Activated CD8-positive, alpha-beta T cell treated with anti-CD3 and anti-CD28 coated beads for 36 hours (primary cell): ENCODE data around the gene SLC12A3. TPM values are rescaled to one million over a fixed set of nuclear protein-coding genes. Genes with fewer than 3 reads are reported as not detected.

Experiments used
- ATAC-seq: fragments of 200-7000 bp; cut with Tn5 transposase; one replicate; pipeline ENCODE4 v1.10.0; 2021; ENCODE audit warnings: mild to moderate bottlenecking, moderate library complexity
- CTCF ChIA-PET: fragments of 350-600 bp; sonication (Branson Sonifier 250); formaldehyde crosslinking; loops from one replicate; lab custom pipeline; 2021; ENCODE audit warnings: antibody characterized with exemption; lab: Charles Lee
- POLR2A ChIA-PET: fragments of 350-600 bp; sonication (Branson Sonifier 250); formaldehyde crosslinking; loops from one replicate; lab custom pipeline; 2021; ENCODE audit warnings: antibody characterized with exemption; lab: Charles Lee
- DNase-seq: peaks from one replicate; pipeline ENCODE4 v3.0.0-alpha.2; 2020
- H3K27ac Mint-ChIP-seq: one replicate; pipeline ENCODE4 v1.8.0; 2021; ENCODE audit warnings: mild to moderate bottlenecking, mixed read lengths
- H3K27me3 Mint-ChIP-seq: one replicate; pipeline ENCODE4 v1.8.0; 2021; ENCODE audit warnings: mixed read lengths
- H3K36me3 Mint-ChIP-seq: one replicate; pipeline ENCODE4 v1.8.0; 2021; ENCODE audit warnings: low read depth, mixed read lengths
- H3K4me1 Mint-ChIP-seq: one replicate; pipeline ENCODE4 v1.8.0; 2021; ENCODE audit warnings: low read depth, mixed read lengths
- H3K4me3 Mint-ChIP-seq: one replicate; pipeline ENCODE4 v1.8.0; 2021; ENCODE audit warnings: mild to moderate bottlenecking, moderate library complexity, mixed read lengths
- H3K9me3 Mint-ChIP-seq: one replicate; pipeline ENCODE4 v1.8.0; 2021; ENCODE audit warnings: mixed read lengths
- intact Hi-C: fragments of 100-400 bp; cut with micrococcal nuclease; formaldehyde crosslinking; loops from one replicate; pipeline ENCODE4 v1.10.0; 2022
- total RNA-seq, 2 experiments: library from RNA; stranded (reverse); gene quantifications; one replicate each; pipeline ENCODE4 v1.2.3, GENCODE V29; 2021
- TF ChIP-seq, protein P1 (sequence below): fragments of 200-600 bp; IDR thresholded peaks from one replicate; pipeline ENCODE4 v1.8.0; 2022; ENCODE audit warnings: antibody characterized with exemption, mild to moderate bottlenecking

Gene SLC12A3
- total RNA-seq, 2 experiments from 2014 or later: not detected

DNA sequence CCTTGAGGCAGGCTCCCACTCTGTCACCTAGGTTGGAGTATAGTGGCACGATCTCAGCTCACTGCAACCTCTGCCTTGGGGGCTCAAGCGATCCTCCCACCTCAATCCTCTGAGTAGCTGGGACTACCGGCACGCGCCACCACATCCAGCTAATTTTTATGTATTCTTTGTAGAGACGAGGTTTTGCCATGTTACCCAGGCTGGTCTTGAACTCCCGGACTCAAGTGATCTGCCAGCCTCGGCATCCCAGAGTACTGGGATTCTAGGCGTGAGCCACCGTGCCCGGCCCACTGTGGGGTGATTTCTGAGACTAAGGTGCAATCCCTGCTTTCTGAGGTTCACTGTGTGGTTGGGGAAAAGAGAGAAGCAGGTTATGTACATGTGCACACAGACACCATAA, 12.0 kb upstream of the SLC12A3 start:
- Mint-ChIP-seq H3K4me3 (no peak overlapping the region), H3K27ac (no peak overlapping the region), H3K27me3 (no peaks in the 10 kb centered on the region), H3K4me1 (peaks cover 12% of the 10 kb centered on the region), H3K9me3 (no peaks in the 10 kb centered on the region), H3K36me3 (peaks cover 2% of the 10 kb centered on the region)
- no peak for DNase-seq
- ChIA-PET CTCF (interaction anchor here (1.2 to 10.8 kb wide), 3 partner anchors 14 to 20 kb away, joined by 3 to 77 read pairs (median 9); partner anchors contain the start of gene SLC12A3), POLR2A (interaction anchor here (1.3 kb wide), 1 partner anchor 89 kb away, joined by 3 read pairs; no protein-coding TSS in a partner anchor)
- ATAC-seq: no peak
- TF ChIP-seq, protein P1, sequence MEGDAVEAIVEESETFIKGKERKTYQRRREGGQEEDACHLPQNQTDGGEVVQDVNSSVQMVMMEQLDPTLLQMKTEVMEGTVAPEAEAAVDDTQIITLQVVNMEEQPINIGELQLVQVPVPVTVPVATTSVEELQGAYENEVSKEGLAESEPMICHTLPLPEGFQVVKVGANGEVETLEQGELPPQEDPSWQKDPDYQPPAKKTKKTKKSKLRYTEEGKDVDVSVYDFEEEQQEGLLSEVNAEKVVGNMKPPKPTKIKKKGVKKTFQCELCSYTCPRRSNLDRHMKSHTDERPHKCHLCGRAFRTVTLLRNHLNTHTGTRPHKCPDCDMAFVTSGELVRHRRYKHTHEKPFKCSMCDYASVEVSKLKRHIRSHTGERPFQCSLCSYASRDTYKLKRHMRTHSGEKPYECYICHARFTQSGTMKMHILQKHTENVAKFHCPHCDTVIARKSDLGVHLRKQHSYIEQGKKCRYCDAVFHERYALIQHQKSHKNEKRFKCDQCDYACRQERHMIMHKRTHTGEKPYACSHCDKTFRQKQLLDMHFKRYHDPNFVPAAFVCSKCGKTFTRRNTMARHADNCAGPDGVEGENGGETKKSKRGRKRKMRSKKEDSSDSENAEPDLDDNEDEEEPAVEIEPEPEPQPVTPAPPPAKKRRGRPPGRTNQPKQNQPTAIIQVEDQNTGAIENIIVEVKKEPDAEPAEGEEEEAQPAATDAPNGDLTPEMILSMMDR: no peak
- intact Hi-C loops: no loop called here

- Mint-ChIP-seq H3K36me3 (no peaks in the 10 kb centered on the region), H3K9me3 (no peaks in the 10 kb centered on the region), H3K4me3 (no peak overlapping the region), H3K27me3 (no peaks in the 10 kb centered on the region), H3K27ac (no peak overlapping the region), H3K4me1 (peaks cover 15% of the 10 kb centered on the region)
- DNase-seq: no peak
- TF ChIP-seq, protein P1: no peak
- CTCF ChIA-PET: interaction anchor here (0.9 to 10.8 kb wide), 4 partner anchors 8 to 109 kb away, joined by 3 to 77 read pairs (median 5); partner anchors contain the start of gene SLC12A3
- POLR2A ChIA-PET: interaction anchor here (0.5 kb wide), 1 partner anchor 109 kb away, joined by 3 read pairs; no protein-coding TSS in a partner anchor
- intact Hi-C loops: no loop called here
- ATAC-seq: no peak
These were observed 9.8 kb upstream of the SLC12A3 start for GRCh38 chr16:56855201-56855600.

GRCh38 chr16:56855946-56856345, 9.1 kb upstream of the SLC12A3 start:
- ATAC-seq: no peak
- no peak for DNase-seq
- Mint-ChIP-seq H3K27ac (no peak overlapping the region), H3K4me3 (no peak overlapping the region), H3K9me3 (no peaks in the 10 kb centered on the region), H3K4me1 (peaks cover 22% of the 10 kb centered on the region), H3K27me3 (no peaks in the 10 kb centered on the region), H3K36me3 (no peaks in the 10 kb centered on the region)
- intact Hi-C loops: no loop called here
- TF ChIP-seq, protein P1: no peak
- ChIA-PET POLR2A (interaction anchor here (0.5 to 0.6 kb wide), 2 partner anchors 109 to 119 kb away, joined by 3 to 4 read pairs; no protein-coding TSS in a partner anchor), CTCF (interaction anchor here (0.9 to 10.8 kb wide), 5 partner anchors 8 to 96 kb away, joined by 3 to 77 read pairs (median 4); partner anchors contain the start of gene SLC12A3)

DNA sequence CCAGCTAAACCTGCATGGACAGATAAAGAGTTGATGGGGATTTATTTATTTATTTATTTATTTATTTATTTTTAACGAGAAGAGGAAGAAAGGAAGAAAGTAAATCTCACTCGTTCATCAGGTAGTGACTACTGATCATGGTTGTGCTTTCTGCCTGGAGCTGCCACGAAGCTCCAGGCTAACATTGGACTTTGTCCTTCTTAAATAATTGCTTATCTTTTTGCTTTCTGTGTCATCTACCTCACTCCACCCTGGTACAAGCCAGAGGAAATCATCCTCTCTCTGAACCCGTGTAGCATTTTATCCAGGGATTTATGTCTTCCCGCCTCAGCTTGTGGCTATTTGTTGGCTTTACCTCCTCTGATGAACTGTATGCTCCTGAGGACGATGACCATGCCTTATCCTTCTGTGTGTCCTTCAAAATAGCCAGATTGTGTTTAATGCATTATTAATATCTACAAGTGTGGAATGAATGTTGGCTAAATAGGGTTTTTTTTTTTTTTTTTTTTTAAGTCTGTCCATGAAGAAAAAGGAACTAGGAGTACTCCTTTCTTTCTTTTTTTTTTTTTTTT, 8.0 kb upstream of the SLC12A3 start:
- Mint-ChIP-seq H3K27me3 (no peaks in the 10 kb centered on the region), H3K4me3 (no peak overlapping the region), H3K36me3 (no peaks in the 10 kb centered on the region), H3K27ac (no peak overlapping the region), H3K4me1 (peaks cover 33% of the 10 kb centered on the region), H3K9me3 (no peaks in the 10 kb centered on the region)
- ATAC-seq (no peak), DNase-seq (no peak)
- ChIA-PET POLR2A (interaction anchor here (1.0 kb wide), 1 partner anchor 81 kb away, joined by 3 read pairs; no protein-coding TSS in a partner anchor), CTCF (interaction anchor here (1.1 to 10.8 kb wide), 3 partner anchors 10 to 95 kb away, joined by 3 to 77 read pairs (median 5); partner anchors contain the start of gene SLC12A3)
- TF ChIP-seq, protein P1: no peak
- intact Hi-C loops: no loop called here

- Mint-ChIP-seq H3K4me3 (no peak overlapping the region), H3K27me3 (no peaks in the 10 kb centered on the region), H3K27ac (no peak overlapping the region), H3K4me1 (peaks cover 44% of the 10 kb centered on the region), H3K36me3 (no peaks in the 10 kb centered on the region), H3K9me3 (no peaks in the 10 kb centered on the region)
- no peak for DNase-seq
- intact Hi-C loops: no loop called here
- CTCF ChIA-PET: interaction anchor here (1.0 to 10.8 kb wide), 2 partner anchors 9 to 107 kb away, joined by 3 to 77 read pairs; partner anchors contain the start of gene SLC12A3
- no peak for ATAC-seq
- POLR2A ChIA-PET: interaction anchor here (0.9 to 2.2 kb wide), 4 partner anchors 9 to 87 kb away, joined by 5 to 9 read pairs (median 6); partner anchors contain the start of gene HERPUD1
- TF ChIP-seq, protein P1: no peak
These were observed 6.6 kb upstream of the SLC12A3 start for GRCh38 chr16:56858374-56858773.
